Stimulated activated CD4-positive, alpha-beta T cell treated with anti-CD3 and anti-CD28 coated beads, Interleukin-12 subunit alpha, Interleukin-12 subunit beta, amount 100 ng/mL, for 24 hours (primary cell): ENCODE results near the gene IGSF3.
"Not testable (repeated sequence)": the region's sequence is repeated elsewhere in the genome, so short reads cannot be mapped to it uniquely, and the experiment has no call there.

Experiments used
- DNase-seq, 2 experiments: peaks; one replicate each; pipeline ENCODE4 v3.0.0-alpha.2; 2020; ENCODE audit warnings: low read depth in 2 of 2

The IGSF3 gene

DNA sequence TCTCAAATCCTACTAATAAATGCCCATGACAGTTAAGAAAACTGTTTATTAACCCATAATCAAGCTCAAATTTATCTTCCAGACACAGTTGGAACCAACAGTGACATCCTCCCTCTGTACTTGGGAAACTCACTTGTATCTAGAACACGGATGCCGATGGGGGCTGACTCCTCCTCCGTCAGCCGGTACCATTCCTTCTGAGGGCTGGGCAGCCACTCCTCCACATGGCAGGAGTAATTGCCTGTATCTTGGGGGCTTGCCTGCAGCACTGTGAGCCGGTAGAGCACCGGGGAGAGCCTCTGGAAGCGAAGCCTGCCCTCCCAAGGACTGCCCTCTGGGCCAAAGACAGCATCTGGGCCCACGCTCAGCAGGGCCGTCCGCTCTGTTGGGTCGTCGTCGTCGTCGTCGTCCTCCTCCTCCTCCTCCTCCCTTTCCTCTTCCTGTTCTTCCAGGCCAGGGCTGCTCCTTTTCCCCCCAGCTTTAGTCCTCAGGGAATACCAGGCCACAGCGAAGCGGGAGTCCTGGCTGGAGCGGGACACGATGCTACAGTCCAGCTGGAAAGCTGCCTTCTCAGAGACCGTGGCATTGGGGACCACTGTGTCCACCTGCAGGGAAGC, 88.2 kb downstream of the IGSF3 start:
- no peak for DNase-seq

DNA sequence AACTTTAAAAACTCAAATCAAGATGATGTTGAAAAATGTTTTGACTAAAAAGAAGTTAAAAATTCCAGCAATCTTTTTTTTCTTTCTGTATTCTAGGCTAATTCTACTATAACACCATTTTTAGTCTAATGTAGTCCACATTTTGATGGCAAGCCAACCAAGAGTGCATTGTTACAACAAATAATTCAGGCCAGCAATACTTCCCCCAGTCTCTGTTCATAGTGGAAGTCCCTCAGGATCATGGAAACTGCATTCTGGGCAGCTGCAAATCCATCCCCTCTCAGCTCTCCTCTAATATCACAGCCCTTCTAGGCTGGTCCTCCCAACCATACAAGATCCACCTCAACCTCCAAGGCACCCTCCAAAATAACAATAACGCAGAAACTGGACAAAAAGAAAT, 89.0 kb downstream of the IGSF3 start:
- DNase-seq = no peak

DNA sequence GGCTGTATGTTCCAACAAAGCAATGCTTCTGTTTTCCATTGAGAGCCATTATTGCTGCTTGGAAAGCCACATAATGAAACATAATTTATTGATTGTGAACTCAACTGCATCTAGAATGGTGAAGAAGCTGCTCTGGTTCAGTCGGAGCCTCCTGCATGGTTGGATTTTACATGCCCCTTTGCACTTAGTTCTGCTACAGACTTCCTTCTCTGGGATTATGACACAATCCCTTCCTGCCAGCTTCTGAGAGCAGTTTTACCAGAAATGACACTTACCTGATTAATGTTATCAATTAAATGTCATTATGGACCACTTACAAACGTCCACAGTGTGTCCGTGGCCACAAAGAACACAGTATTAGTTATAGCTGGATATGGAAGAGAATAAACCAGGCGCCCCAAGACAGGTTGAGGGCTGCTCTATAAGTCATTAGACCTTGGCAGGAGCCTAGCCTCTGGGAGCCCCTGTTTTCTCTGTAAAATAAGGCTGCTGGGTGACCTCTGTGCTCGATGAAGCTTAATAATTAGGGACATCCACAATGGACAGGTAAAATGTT, 89.7 kb downstream of the IGSF3 start:
- no peak for DNase-seq

DNA sequence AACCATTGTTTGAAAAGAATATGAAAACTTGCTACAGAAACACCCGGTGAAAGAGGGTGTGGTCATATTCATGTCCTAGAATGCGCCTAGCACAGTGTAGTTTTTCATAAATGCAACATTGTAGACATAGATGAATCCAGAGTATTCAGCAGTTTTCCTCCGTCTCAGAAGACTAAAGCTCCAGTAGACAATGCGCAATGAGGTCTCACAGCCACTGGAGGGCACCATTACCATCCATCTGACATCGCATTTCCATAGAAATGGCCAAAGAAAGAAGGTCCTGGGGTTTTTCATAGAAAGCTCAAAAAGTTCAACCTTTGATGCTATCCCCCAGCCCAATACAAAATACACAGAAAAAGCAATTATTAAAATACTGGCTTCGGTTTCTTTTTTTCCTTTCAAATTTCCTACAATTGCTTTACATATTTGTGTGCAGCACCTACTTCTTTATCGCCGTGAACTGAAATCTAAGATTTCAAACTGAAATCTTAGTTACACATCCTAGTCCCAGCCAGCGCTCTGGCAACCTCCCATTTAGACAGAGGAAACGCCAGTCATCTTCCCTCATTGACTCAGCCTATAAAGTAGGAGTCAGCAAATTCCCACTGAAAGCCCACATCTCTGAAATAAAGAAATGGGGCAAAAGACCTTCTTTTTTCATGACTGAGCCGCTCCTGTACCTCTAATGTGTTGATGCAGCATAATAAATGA, 92.8 kb downstream of the IGSF3 start:
- peak in 1 of 2 experiments; percentile 45 for DNase-seq

DNA sequence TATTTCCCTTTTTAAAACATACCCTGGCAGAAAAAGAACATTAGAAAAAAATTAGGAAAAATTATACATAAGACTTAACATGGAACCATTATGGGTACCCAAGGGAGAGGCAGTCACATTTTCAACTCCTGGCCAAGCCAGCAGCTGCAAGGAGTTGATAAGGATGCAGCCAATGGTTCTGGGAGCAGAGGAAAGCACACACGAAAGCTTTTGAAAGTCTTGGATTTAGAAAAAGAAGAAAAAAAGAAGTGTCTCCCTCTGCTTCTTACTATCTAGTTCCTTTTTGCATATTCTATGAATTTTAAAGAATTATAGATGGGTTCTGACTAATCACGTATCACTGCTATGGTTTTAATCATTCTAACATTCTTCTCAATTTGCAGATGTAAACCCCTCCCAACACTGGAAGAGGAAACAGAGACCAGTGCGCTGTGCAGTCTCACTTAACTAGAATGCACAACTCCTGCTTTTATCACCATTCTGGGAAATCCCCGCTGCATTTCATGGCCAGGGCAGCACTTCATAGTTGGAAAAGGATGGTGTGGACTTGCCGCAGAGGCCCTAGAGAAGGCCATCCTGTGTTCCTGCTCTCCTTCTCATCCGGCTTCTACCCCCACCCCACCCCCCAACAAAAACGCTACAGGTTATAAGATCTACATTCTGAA, 94.0 kb downstream of the IGSF3 start:
- no peak for DNase-seq

DNA sequence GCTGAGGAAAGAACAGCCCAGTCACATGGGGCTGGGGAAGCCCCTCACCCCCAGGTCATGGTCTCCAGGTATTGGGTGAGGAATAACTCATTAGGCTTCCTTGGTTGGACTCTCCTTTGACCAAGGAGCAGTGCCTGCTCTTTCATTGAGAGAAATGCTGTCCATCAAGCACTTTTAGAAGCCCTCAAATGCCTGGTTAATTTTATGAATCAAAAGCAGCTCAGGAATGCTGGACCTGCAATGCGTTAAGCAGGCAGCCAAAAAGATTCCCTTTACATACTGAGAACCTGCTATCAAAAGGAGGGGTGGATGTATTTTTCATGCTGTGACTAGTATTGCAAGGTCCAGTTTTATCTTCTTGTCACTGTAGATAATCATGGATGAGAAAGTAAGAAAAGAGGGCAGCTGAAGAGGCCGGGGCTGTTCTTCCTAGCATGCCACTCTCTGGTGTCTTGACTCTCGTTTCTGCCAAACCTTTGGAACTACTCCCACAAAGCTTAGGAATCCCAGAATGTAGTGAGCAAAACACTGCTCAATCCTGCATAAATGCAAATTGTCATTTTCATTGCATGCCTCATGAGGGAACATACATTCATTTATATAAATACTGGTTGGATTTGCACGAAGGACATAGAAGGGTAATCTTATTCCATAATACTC, 94.6 kb downstream of the IGSF3 start:
- DNase-seq = no peak

DNA sequence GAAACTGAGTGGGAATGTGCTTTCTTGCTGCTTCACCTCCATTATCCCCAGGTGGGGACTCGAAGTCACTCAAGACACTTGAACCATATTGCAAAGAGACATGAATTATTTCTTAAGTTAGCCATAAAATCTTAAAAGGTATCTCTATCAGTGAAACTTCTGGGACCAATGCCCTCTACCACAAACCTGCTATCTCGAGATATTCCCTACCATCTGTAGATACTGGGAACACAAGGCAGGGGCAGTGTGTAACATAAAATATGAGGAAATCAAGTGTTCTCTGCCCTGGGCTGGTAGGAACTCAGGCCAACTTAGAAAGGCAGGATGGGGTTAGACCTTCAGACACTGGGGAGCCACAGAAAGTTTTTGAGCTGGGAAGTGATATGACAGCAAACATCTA, 95.4 kb downstream of the IGSF3 start:
- DNase-seq = no peak

DNA sequence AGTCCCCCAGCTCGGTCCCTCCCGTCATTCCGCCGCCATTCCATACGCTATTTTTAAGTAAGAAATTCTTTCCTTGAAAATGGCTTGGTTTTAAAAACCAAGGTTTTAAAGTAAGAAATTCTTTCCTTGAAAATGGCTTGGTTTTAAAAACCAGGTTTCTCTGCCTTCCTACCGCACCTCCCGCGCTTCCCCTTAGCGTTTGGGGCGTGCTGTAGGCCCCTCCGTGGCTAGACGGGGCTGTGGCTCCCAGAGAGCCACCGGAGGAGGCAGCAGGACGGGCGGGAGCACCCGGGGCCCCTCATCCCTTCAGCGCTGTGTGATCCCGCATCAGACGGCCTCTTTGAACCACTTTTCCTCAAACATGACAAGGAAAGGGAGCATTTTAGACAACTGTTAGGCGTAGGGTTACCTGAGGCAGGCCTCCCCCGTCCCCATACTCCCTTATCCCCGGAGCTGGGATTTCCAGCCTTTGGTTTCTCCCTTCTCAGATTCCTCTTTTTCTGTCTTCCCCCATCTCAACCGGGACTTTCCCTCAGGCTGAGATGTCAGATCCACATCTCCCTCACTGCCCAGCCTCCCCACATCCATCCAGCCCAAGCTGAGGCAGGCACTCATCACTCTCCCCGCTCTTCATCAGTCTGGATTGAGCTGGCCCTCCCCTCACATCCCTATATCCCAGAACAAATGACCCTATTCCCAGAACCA, 96.2 kb downstream of the IGSF3 start:
- no peak for DNase-seq

DNA sequence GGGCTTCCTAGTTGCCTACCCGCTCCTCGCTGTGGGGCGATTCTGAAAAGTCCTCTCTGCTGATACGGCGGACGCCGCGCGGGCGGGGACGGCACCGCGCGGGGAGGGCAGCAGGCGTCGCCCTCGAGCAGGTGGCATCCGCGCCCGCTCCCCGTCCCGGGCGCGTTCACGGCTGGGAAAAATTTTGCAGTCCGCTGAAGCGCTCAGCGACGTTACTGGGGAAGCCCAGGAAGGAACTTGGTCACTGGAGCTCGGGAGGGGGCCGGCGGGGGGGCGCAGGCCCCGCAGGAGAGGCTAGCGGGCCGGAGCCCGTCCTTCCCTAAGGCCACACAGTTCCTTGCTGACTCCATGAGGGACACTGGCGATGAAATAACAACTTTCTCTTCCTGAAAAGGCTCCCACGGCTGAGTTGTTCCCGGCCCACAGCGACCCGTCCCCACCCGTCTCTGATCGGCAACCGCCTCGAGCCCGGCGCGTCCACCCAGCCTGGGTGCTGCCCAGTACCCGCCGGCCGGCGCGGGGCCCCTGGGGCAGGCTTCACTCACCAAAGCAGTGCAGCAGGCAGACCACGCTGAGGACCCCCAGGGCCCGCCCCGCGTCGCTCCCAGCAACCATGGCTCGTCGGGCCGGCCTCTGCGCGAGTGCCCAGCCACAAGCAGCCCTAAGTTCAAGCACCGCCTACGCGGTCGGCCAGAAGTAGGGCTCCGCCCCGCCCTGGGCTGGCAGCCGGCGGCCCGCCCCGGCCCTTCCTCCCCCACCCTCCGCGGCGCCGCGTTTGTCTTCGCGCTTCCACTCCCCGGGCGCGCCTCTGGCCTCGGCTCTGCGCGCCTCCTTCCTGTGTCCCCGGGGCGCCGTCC, 96.9 kb downstream of the IGSF3 start, which contains the start of gene CD58:
Gene CD58 (minus strand): TSS at position 669 of the 857 bp plus-strand sequence. CDS start 54 bp downstream, at position 615.
- peak; percentile 59 to 83 for DNase-seq

DNA sequence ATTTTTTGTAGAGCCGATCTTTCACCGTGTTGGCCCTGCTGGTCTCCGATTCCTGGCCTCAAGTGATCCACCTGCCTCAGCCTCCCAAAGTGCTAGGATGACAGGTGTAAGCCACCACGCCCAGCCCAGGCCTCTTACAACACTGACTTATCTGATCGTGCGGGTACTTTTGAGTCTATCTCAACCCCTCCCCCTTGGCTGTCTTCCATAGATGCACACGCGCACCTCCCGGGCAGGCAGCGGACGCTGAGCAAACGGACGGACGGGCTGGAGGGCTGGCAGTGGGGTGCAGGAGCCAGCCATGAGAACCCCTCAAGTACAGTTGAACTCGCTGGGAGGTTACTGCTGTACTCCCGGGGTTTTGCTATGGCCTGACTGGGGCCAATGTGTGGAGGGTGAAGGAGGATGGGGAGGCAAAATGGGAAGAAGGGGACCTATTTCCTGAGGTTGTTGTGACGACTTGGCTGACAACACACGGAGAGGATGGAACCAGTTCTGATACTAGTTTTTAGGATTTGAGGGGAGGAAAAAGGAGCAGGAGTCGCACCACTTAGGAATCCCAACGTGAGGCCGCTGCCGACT, 97.7 kb downstream of the IGSF3 start:
- peak in 1 of 2 experiments; percentile 21 for DNase-seq

DNA sequence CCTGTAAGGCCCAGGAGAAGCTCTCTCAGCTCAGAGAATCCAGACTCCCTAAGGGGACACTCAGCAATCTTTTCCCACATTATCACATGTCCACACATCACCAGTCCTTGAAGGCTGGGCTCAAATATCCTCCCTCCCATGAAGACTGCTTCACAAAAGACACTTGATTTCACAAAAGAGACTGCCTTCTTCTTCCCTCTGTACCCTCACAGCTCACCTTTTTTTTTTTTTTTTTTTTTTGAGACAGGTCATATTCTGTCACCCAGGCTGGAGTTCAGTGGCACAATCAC, 98.2 kb downstream of the IGSF3 start:
- no peak for DNase-seq

DNA sequence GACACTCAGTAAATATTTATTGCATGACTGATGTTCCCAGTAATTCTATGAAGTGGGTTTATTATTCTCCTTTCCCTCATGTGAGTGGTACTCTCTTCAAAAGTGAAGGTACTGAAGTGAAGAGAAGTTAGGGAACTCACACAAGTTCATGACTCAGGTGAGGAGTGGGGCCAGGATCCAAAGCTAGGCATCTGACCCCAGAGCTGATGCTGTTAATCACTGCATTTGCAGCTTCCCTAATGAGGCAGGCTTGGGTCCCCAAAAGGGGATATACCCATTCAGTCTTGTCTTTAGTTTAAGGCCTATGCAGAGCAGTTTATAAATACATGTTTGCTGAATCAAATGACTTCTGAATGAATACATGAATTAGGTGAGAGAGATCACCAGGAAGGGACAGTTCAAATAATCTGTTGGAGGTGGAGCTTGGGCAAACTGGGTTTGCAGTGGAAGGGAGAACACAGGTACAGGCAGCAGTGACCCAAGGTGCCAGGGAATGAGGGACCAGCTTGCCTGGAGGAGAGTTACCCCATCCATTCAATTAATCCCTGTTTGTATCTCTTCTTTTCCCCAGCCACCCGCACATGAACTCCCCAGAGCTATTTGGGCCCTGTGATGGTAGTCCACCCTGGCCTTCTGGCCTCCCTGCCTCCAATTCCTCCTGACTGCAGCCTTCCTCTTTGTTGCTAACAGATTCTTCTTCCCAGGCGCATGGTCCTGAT, 98.7 kb downstream of the IGSF3 start:
- no peak for DNase-seq

DNA sequence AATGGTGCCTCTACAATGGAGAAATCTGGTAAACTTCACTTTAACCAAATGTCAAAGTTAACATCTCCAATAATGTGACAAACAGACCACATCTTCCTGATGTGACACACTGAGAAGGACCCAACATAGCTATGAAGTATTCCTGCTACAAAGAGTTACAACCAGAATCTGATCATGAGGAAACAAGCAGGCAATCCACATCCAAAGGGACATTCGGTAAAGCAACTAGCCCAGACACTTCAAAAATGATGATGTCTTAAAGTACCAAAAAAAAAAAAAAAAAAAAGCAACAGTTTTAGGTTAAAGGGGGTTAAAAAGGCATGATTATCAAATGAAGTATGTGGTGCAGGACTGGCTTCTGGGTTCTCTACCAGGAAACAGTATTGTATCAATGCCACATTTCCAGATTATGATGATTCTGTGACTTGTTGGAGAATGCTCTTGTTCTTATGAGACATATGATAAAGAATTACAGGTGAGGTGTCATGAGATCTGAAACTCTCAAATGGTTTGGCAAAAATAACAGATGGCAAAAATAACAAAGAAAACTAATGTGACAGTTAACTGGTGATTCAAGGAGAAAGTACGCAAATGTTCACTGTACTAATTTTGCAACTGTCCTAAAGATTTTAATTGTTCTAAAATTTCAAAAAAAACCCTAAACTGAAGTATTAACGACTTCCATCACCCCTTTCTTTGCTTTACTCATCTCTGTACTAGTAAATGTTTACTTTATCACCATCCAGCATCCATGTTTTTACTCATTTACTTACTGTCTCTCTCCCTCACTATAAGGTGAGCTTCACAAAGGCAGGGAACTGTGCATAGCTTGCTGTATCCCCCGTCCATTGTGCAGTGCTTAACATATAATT, 99.5 kb downstream of the IGSF3 start:
- no peak for DNase-seq

DNA sequence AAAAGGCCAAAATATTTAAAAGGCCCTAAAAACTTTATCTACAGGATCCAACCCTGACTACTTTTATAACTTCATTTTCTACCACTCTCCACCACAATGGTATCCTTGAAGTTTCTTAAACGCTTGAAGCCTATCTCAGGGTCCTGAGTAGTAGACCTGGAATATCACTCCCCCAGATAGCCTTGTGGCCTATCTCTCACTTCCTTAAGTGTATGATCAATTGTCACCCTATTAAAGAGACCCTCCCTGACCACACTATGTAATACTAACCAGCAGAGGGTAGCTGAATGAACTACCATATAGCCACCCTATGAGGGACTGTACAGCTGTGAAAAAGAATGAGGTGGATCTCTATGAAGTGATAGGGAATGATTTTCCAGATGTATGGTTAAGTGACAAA, 102.3 kb downstream of the IGSF3 start:
- no peak for DNase-seq

DNA sequence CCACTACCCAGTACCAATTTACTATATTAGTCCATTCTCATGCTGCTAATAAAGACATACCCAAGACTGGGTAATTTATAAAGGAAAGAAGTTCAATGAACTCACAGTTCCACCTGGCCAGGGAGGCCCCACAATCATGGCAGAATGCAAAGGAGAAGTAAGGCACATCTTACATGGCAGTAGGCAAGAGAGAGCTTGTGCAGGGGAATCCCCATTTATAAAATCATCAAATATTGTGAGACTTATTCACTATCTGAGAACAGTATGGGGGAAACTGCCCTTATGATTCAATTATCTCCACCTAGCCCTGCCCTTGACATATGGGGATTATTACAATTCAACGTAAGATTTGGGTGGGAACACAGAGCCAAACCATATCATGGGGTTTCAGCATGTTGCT, 103.1 kb downstream of the IGSF3 start:
- DNase-seq = no peak

DNA sequence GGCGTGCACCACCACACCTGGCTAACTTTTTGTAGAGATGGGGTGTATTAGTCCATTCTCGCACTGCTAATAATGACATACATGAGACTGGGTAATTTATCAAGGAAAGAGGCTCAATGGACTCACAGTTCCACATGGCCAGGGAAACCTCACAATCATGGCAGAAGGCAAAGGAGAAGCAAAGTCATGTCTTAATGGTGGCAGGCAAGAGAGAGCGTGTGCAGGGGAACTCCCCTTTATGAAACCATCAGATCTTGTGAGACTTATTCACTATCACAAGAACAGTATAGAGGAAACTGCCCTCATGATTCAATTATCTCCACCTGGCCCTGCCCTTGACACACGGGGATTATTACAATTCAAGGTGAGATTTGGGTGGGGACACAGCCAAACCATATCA, 105.1 kb downstream of the IGSF3 start:
- DNase-seq = not testable (repeated sequence)

DNA sequence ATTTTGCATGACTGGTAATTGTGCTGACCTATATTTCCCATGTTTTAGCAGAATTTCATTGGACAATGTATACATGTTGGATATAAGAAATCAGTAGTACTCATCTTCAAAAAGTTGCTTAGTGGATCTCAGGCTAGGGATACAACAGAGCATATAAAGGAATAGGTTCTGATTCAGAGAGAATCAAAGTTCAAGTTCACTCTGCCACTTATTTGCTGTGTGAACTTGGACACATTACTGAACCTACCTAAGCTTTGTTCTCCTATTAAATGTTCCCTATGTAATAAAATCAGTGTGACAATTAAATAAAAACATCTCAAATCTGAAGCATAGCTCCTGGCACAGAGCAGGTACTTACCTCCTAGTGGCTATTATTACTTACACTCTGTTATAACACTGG, 106.0 kb downstream of the IGSF3 start:
- no peak for DNase-seq

DNA sequence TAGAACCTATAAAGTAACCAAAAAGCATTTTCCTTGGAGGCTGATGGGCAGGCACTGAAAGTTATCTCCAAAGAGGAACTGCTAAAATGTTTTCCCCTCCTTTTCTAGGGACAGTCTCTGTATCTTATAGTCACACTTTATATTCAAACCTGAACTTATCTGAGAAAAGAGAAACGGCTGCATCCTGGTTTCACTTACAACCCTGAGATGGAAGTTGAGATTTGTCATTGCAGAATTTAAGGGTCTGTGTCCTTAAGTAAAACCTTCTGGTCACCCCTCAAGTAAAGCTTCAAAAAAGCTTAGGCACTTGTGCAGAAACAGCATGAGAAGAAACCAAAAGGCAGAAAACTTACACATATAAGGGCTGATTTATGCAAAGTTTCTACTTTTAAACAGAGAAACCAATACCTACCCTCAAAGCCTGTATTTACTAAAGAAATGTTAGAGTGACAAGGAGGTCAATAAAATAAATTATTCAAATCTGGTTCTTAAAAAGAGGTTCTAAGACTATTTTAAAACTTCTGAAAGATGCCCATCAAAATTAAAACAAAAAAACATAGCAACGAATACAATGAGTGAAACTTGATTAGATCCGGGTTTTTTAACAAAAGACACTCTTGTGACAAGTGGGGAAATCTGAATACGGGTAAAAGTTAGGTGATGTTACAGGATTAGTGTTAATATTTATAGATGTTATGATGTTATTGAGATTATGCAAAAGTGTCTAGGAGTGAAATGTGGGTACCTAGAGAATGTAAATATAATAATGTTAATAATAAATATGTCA, 106.6 kb downstream of the IGSF3 start:
- no peak for DNase-seq
